Natural killer cell (primary cell): ENCODE data around the gene LMX1B. TPM values are rescaled to one million over a fixed set of nuclear protein-coding genes. Genes with fewer than 3 reads are reported as not detected.

Experiments used
- ATAC-seq, 3 donors: fragments of 150-1000 bp in 2 of 3; fragments of 200-7000 bp in 1 of 3; cut with Tn5 transposase; 1 replicate in 1 of 3; 2 replicates in 2 of 3; pipeline ENCODE4 v1.10.0; 2021; ENCODE audit warnings: mild to moderate bottlenecking in 2 of 3, moderate library complexity in 2 of 3
- DNase-seq, 2 donors: peaks; one replicate each; pipeline versions ENCODE4 v3.0.0 to v3.0.0-alpha.2; 2013 to 2021; ENCODE audit warnings: mixed read lengths in 1 of 2
- H3K27ac ChIP-seq: one replicate; pipeline ENCODE4 v1.5.1; 2013; ENCODE audit warnings: mild to moderate bottlenecking, low read length
- H3K27me3 ChIP-seq: one replicate; pipeline ENCODE4 v1.6.1; 2013; ENCODE audit warnings: low read length; ENCODE audit not compliant: control insufficient read depth, insufficient read depth
- H3K36me3 ChIP-seq: one replicate; pipeline ENCODE4 v1.6.1; 2013; ENCODE audit warnings: low read length; ENCODE audit not compliant: control insufficient read depth, insufficient read depth
- H3K4me1 ChIP-seq: one replicate; pipeline ENCODE4 v1.6.1; 2013; ENCODE audit warnings: low read length; ENCODE audit not compliant: control insufficient read depth, insufficient read depth
- H3K4me3 ChIP-seq: one replicate; pipeline ENCODE4 v1.5.1; 2013; ENCODE audit warnings: low read length
- H3K9me3 ChIP-seq: one replicate; pipeline ENCODE4 v1.6.1; 2013; ENCODE audit warnings: low read length; ENCODE audit not compliant: control insufficient read depth, insufficient read depth
- H3K27ac Mint-ChIP-seq, 2 donors: one replicate each; pipeline ENCODE4 v1.8.0; 2022; ENCODE audit warnings: mild to moderate bottlenecking in 2 of 2, mixed read lengths in 2 of 2, moderate library complexity in 1 of 2
- H3K27me3 Mint-ChIP-seq, 2 donors: one replicate each; pipeline ENCODE4 v1.8.0; 2022; ENCODE audit warnings: low read depth in 2 of 2, mixed read lengths in 2 of 2
- H3K36me3 Mint-ChIP-seq: one replicate; pipeline ENCODE4 v1.8.0; 2022; ENCODE audit warnings: mixed read lengths
- H3K4me1 Mint-ChIP-seq, 2 donors: one replicate each; pipeline ENCODE4 v1.8.0; 2022; ENCODE audit warnings: mixed read lengths in 2 of 2
- H3K4me3 Mint-ChIP-seq: one replicate; pipeline ENCODE4 v1.8.0; 2022; ENCODE audit warnings: mild to moderate bottlenecking, moderate library complexity, mixed read lengths
- H3K9me3 Mint-ChIP-seq, 2 donors: one replicate each; pipeline ENCODE4 v1.8.0; 2022; ENCODE audit warnings: mixed read lengths in 2 of 2
- CTCF ChIP-seq: fragments of 200-600 bp; IDR thresholded peaks from one replicate; pipeline ENCODE4 v1.8.0; 2022; ENCODE audit warnings: antibody characterized with exemption
- WGBS: methylation state at CpG from one replicate; pipeline ENCODE4 v1.1.7; 2013; ENCODE audit warnings: missing lambda C conversion rate; ENCODE audit not compliant: insufficient coverage; 5-methylcytosine and 5-hydroxymethylcytosine counted together
- intact Hi-C: fragments of 100-400 bp; cut with micrococcal nuclease; formaldehyde crosslinking; loops from one replicate; pipeline ENCODE4 v1.14.2; 2022
- total RNA-seq, 4 donors: library from RNA; stranded (reverse); fragments of 120-200 nt in 1 of 4; gene quantifications; one replicate each; pipeline versions ENCODE4 v1.2.3 to v1.2.4, GENCODE V29; 2013 to 2022

LMX1B gene
- total RNA-seq, 3 donors from 2014 or later (not counting 1 experiment from before 2014, with no cell fraction given), result not detected

GRCh38 chr9:126743041-126743440 is 129.3 kb downstream of the LMX1B start:
- intact Hi-C loops, result no loop called here
- Histone ChIP-seq H3K9me3 (no peaks in the 10 kb centered on the region), H3K4me3 (no peak overlapping the region), H3K27ac (no peak overlapping the region), H3K36me3 (no peaks in the 10 kb centered on the region), H3K27me3 (no peaks in the 10 kb centered on the region), H3K4me1 (peaks cover 5% of the 10 kb centered on the region)
- WGBS, result 42% methylated on average over 5 of the region's 5 CpGs
- Mint-ChIP-seq H3K27me3 (peaks cover 12 to 29% of the 10 kb centered on the region in 2 donors), H3K4me1 (peaks cover 0 to 9% of the 10 kb centered on the region in 2 donors), H3K36me3 (no peaks in the 10 kb centered on the region), H3K4me3 (no peak overlapping the region), H3K27ac (no peak overlapping the region), H3K9me3 (no peaks in the 10 kb centered on the region)
- DNase-seq (no peak), ATAC-seq (no peak)
- no peak for TF ChIP-seq CTCF

GRCh38 chr9:126745574-126746411 is 132.1 kb downstream of the LMX1B start:
- Mint-ChIP-seq H3K9me3 (no peaks in the 10 kb centered on the region), H3K27me3 (peaks cover 16 to 29% of the 10 kb centered on the region in 2 donors), H3K27ac (no peak overlapping the region), H3K36me3 (no peaks in the 10 kb centered on the region), H3K4me3 (no peak overlapping the region), H3K4me1 (peaks cover 0 to 10% of the 10 kb centered on the region in 2 donors)
- TF ChIP-seq CTCF, result no peak
- 45% methylated on average over 9 of the region's 10 CpGs for WGBS
- no peaks in the 10 kb centered on the region for H3K36me3 ChIP-seq
- intact Hi-C loops, result no loop called here
- H3K4me1 ChIP-seq, result peaks cover 5% of the 10 kb centered on the region
- no peaks in the 10 kb centered on the region for H3K27me3 ChIP-seq
- no peak overlapping the region for H3K27ac ChIP-seq
- no peak for DNase-seq
- no peak for ATAC-seq
- no peak overlapping the region for H3K4me3 ChIP-seq
- H3K9me3 ChIP-seq, result no peaks in the 10 kb centered on the region

Other genes starting within 250 kb of the LMX1B start
- gene ZBTB43, start 191.1 kb downstream of the LMX1B start, total RNA-seq, result 10 to 100 TPM; 42.1 to 61.0 (median 57.2) TPM
- 10 to 100 TPM in 2 of 3 donors, 1 to 10 TPM in 1; 8.9 to 13.9 (median 12.0) TPM for gene ZBTB34, start 246.7 kb downstream of the LMX1B start, total RNA-seq